Measurements from ENCODE around the gene TRIM44.
"Not testable (repeated sequence)": the region's sequence is repeated elsewhere in the genome, so short reads cannot be mapped to it uniquely, and the experiment has no call there.

The TRIM44 gene

GRCh38 chr11:35675901-35676610 is 13.5 kb downstream of the TRIM44 start:
- no peak for DNase-seq

GRCh38 chr11:35676611-35676965 is 14.0 kb downstream of the TRIM44 start:
- DNase-seq, result no peak

GRCh38 chr11:35677904-35678303 is 15.3 kb downstream of the TRIM44 start:
- DNase-seq, result no peak

- no peak for DNase-seq
These were observed 15.9 kb downstream of the TRIM44 start for GRCh38 chr11:35678471-35678870.

- DNase-seq, result no peak
These were observed 16.4 kb downstream of the TRIM44 start for GRCh38 chr11:35678975-35679374.

GRCh38 chr11:35680506-35680905 is 17.9 kb downstream of the TRIM44 start:
- no peak for DNase-seq

GRCh38 chr11:35681163-35681767 is 18.7 kb downstream of the TRIM44 start:
- no peak for DNase-seq

- DNase-seq, result peak; percentile 52
These were observed 19.9 kb downstream of the TRIM44 start for GRCh38 chr11:35682230-35683173.

GRCh38 chr11:35683728-35684339 is 21.3 kb downstream of the TRIM44 start:
- no peak for DNase-seq

GRCh38 chr11:35688023-35688422 is 25.4 kb downstream of the TRIM44 start:
- no peak for DNase-seq

- no peak for DNase-seq
These were observed 26.8 kb downstream of the TRIM44 start for GRCh38 chr11:35689081-35689996.

GRCh38 chr11:35702126-35702525 is 39.6 kb downstream of the TRIM44 start:
- DNase-seq, result no peak

- DNase-seq, result no peak
These were observed 46.8 kb downstream of the TRIM44 start for GRCh38 chr11:35709376-35709775.

- DNase-seq, result no peak
These were observed 48.8 kb downstream of the TRIM44 start for GRCh38 chr11:35711173-35711910.

GRCh38 chr11:35711924-35712323 is 49.3 kb downstream of the TRIM44 start:
- no peak for DNase-seq

GRCh38 chr11:35712533-35712932 is 50.0 kb downstream of the TRIM44 start:
- no peak for DNase-seq

- no peak for DNase-seq
These were observed 52.5 kb downstream of the TRIM44 start for GRCh38 chr11:35714882-35715627.

GRCh38 chr11:35715677-35716076 is 53.1 kb downstream of the TRIM44 start:
- not testable (repeated sequence) for DNase-seq

- DNase-seq, result no peak
These were observed 54.5 kb downstream of the TRIM44 start for GRCh38 chr11:35717043-35717442.

GRCh38 chr11:35717520-35717919 is 54.9 kb downstream of the TRIM44 start:
- DNase-seq, result no peak
